ENCODE results near the gene ZSWIM1. TPM values are rescaled to one million over a fixed set of nuclear protein-coding genes. Genes with fewer than 3 reads are reported as not detected.

The ZSWIM1 gene
- total and polyA plus RNA-seq, 2 of the 13 experiments (the other 11 are each of a cell fraction or from before 2014, with no cell fraction given), result 9.5 to 11.7 TPM

DNA sequence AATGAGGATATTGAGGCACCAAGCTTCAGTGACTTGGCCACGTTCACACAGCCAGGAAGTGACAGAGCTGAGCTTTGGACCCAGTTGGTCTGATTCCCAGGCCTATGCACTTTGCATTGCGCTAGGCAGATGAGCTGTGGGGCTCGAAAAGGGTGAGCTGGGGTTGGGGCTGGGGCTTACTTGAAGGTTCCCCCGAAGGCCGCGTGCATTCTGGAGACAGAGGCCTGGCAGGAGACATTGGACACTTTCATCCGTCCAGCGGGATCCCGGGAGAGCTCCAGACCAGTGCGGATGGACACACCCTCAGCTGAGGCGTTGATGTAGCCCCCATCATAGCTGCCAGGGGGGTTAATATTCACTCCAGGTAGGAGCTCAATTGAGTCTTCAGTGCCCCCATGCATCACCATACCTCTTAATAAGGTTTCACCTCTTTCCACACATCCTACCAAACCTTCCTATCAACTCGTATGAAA is 28.3 kb downstream of the ZSWIM1 start (continued):
- 0 out of 2 replicates have a peak, but pooled peaks have one; percentile 59 for TF ChIP-seq ZNF160 (CRISPR knock-in tag; IDR thresholded peaks at IDR 0.05)
- peak; percentile 23 for TF ChIP-seq ZNF792 (CRISPR knock-in tag; IDR thresholded peaks at IDR 0.05)
- TF ChIP-seq MBD4 (IDR thresholded peaks at IDR 0.05; ENCODE audit: borderline replicate concordance, low read length), result no peak
- TF ChIP-seq ZNF12 (CRISPR knock-in tag; IDR thresholded peaks at IDR 0.05), result no peak
- TF ChIP-seq HOXD1 (CRISPR knock-in tag; IDR thresholded peaks at IDR 0.05), result no peak
- TF ChIP-seq NFIB (CRISPR knock-in tag; IDR thresholded peaks at IDR 0.05; ENCODE audit: borderline replicate concordance), result no peak
- TF ChIP-seq, protein P1, sequence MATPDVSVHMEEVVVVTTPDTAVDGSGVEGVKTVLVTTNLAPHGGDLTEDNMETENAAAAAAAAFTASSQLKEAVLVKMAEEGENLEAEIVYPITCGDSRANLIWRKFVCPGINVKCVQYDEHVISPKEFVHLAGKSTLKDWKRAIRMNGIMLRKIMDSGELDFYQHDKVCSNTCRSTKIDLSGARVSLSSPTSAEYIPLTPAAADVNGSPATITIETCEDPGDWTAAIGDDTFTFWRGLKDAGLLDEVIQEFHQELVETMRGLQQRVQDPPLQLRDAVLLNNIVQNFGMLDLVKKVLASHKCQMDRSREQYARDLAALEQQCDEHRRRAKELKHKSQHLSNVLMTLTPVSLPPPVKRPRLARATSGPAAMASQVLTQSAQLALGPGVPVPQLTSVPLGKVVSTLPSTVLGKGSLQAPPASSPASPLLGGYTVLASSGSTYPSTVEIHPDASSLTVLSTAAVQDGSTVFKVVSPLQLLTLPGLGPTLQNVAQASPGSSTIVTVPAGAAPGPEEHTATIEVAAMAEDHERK (CRISPR knock-in tag; IDR thresholded peaks at IDR 0.05; ENCODE audit: low read depth), result no peak
- TF ChIP-seq ZNF253 (CRISPR knock-in tag; IDR thresholded peaks at IDR 0.05; ENCODE audit: borderline replicate concordance), result no peak
- TF ChIP-seq REL (CRISPR knock-in tag; conservative IDR thresholded peaks at IDR 0.05), result no peak
- no peak for TF ChIP-seq KMT2A (CRISPR knock-in tag; IDR thresholded peaks at IDR 0.05)
- TF ChIP-seq RARA (CRISPR knock-in tag; IDR thresholded peaks at IDR 0.05), result peak; percentile 87
- TF ChIP-seq GFI1 (CRISPR knock-in tag; IDR thresholded peaks at IDR 0.05; ENCODE audit: borderline replicate concordance), result no peak; the same call in 1 of the 2 replicates
- TF ChIP-seq PHF5A (CRISPR knock-in tag; IDR thresholded peaks at IDR 0.05; ENCODE audit: low read depth, unreplicated experiment), result peak; percentile 30
- TF ChIP-seq, protein P2, sequence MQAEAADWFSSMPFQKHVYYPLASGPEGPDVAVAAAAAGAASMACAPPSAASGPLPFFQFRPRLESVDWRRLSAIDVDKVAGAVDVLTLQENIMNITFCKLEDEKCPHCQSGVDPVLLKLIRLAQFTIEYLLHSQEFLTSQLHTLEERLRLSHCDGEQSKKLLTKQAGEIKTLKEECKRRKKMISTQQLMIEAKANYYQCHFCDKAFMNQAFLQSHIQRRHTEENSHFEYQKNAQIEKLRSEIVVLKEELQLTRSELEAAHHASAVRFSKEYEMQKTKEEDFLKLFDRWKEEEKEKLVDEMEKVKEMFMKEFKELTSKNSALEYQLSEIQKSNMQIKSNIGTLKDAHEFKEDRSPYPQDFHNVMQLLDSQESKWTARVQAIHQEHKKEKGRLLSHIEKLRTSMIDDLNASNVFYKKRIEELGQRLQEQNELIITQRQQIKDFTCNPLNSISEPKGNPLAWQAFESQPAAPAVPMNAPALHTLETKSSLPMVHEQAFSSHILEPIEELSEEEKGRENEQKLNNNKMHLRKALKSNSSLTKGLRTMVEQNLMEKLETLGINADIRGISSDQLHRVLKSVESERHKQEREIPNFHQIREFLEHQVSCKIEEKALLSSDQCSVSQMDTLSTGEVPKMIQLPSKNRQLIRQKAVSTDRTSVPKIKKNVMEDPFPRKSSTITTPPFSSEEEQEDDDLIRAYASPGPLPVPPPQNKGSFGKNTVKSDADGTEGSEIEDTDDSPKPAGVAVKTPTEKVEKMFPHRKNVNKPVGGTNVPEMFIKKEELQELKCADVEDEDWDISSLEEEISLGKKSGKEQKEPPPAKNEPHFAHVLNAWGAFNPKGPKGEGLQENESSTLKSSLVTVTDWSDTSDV (CRISPR knock-in tag; IDR thresholded peaks at IDR 0.05), result no peak
- TF ChIP-seq, protein P3, sequence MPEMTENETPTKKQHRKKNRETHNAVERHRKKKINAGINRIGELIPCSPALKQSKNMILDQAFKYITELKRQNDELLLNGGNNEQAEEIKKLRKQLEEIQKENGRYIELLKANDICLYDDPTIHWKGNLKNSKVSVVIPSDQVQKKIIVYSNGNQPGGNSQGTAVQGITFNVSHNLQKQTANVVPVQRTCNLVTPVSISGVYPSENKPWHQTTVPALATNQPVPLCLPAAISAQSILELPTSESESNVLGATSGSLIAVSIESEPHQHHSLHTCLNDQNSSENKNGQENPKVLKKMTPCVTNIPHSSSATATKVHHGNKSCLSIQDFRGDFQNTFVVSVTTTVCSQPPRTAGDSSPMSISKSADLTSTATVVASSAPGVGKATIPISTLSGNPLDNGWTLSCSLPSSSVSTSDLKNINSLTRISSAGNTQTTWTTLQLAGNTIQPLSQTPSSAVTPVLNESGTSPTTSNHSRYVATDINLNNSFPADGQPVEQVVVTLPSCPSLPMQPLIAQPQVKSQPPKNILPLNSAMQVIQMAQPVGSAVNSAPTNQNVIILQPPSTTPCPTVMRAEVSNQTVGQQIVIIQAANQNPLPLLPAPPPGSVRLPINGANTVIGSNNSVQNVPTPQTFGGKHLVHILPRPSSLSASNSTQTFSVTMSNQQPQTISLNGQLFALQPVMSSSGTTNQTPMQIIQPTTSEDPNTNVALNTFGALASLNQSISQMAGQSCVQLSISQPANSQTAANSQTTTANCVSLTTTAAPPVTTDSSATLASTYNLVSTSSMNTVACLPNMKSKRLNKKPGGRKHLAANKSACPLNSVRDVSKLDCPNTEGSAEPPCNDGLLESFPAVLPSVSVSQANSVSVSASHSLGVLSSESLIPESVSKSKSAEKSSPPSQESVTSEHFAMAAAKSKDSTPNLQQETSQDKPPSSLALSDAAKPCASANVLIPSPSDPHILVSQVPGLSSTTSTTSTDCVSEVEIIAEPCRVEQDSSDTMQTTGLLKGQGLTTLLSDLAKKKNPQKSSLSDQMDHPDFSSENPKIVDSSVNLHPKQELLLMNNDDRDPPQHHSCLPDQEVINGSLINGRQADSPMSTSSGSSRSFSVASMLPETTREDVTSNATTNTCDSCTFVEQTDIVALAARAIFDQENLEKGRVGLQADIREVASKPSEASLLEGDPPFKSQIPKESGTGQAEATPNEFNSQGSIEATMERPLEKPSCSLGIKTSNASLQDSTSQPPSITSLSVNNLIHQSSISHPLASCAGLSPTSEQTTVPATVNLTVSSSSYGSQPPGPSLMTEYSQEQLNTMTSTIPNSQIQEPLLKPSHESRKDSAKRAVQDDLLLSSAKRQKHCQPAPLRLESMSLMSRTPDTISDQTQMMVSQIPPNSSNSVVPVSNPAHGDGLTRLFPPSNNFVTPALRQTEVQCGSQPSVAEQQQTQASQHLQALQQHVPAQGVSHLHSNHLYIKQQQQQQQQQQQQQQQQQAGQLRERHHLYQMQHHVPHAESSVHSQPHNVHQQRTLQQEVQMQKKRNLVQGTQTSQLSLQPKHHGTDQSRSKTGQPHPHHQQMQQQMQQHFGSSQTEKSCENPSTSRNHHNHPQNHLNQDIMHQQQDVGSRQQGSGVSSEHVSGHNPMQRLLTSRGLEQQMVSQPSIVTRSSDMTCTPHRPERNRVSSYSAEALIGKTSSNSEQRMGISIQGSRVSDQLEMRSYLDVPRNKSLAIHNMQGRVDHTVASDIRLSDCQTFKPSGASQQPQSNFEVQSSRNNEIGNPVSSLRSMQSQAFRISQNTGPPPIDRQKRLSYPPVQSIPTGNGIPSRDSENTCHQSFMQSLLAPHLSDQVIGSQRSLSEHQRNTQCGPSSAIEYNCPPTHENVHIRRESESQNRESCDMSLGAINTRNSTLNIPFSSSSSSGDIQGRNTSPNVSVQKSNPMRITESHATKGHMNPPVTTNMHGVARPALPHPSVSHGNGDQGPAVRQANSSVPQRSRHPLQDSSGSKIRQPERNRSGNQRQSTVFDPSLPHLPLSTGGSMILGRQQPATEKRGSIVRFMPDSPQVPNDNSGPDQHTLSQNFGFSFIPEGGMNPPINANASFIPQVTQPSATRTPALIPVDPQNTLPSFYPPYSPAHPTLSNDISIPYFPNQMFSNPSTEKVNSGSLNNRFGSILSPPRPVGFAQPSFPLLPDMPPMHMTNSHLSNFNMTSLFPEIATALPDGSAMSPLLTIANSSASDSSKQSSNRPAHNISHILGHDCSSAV (CRISPR knock-in tag; IDR thresholded peaks at IDR 0.05; ENCODE audit: borderline replicate concordance), result no peak
- TF ChIP-seq MAZ (IDR thresholded peaks at IDR 0.05; ENCODE audit: borderline replicate concordance, low read depth, low read length), result peak; percentile 16; the same call in 1 of the 2 replicates
- TF ChIP-seq MAZ (CRISPR knock-in tag; IDR thresholded peaks at IDR 0.05; ENCODE audit: low read depth), result no peak
